ENCODE measurements around the gene HSPA1A. TPM values are rescaled to one million over a fixed set of nuclear protein-coding genes. Genes with fewer than 3 reads are reported as not detected.

Gene HSPA1A
- total and polyA plus RNA-seq, 9 of the 15 experiments (the other 6 are each of a cell fraction or from before 2014, with no cell fraction given) = 2.2 to 273 (median 107) TPM

DNA sequence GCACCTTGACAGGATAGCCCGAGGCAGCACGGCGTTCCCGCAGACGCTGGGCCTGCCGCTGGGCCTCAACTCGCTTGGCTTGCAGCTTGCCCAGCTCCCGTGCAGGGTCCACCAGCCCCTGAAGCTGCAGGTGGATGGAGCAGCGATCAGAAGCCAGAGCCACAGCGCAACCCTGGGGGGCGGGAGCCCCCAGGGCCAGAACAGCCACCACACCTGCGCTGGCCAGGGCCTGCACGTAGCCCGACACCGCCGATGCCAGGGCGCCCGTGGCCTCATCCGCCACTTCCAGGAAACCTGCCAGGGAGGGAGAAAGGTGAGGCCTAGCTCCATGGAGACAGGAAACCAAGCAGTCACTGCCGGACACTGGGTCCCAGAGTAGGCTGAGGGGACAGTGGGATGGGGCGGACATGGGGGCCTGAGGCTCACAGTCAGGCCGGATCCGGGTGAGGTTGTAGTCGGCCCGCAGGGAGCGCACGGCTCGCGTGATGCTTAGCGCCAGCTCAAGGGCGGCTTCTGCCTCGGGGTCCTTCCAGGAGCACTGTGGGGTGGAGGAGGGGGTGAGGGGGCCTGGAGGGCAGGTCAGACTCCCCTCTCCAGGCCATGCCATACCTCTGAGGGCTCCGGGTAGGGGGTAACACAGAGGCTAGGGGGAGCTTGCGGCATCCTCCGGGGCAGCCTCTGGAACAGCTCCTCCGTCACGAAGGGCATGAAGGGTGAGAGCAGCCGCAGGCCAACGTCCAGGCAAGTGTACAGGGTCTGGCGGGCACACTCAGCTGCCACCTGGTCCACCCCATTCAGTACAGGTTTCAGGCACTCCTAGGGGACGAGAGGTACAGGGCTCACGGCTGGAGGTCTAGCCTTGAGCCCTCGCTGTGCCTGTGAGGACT lies 36.1 kb upstream of the HSPA1A start:
- Histone ChIP-seq H3K4me1 (replicated peaks in 1 of 2; ENCODE audit: control insufficient read depth in 2 of 2, insufficient read depth in 2 of 2, low read length in 2 of 2) (peaks cover 39 to 76% of the 10 kb centered on the region in 2 experiments), H3K9me3 (replicated peaks; ENCODE audit: control insufficient read depth, insufficient read depth, low read depth, low read length) (no peaks in the 10 kb centered on the region), H4K20me1 (replicated peaks; ENCODE audit: control insufficient read depth, insufficient read depth, low read length) (no peaks in the 10 kb centered on the region), H3K36me3 (ENCODE audit: control insufficient read depth, insufficient read depth, low read length) (peaks cover 69% of the 10 kb centered on the region; the same call in 2 of the 3 replicates), H3K4me3 (no peak overlapping the region), H3K27me3 (ENCODE audit: control insufficient read depth in 2 of 2, insufficient read depth in 2 of 2, low read length in 2 of 2) (no peaks in the 10 kb centered on the region), H2AFZ (ENCODE audit: low read depth, low read length) (no peak overlapping the region), H3K27ac (ENCODE audit: extremely low read depth, low read depth, low read length) (peak overlapping the region; percentile 87; the same call in 1 of the 3 replicates), H3K79me2 (ENCODE audit: control insufficient read depth, insufficient read depth, low read length) (no peaks in the 10 kb centered on the region), H3K4me2 (ENCODE audit: insufficient read depth, low read length) (no peak overlapping the region), H3K9ac (ENCODE audit: insufficient read depth in 1 of 2, low read depth in 2 of 2, low read length in 2 of 2) (peak overlapping the region in 1 of 2 experiments; percentile 42; a peak in 2 of 4 replicates), H3K9me1 (ENCODE audit: control insufficient read depth, insufficient read depth, low read length) (peaks cover 6% of the 10 kb centered on the region)
- ChIA-PET CTCF (ENCODE audit: low intra/inter-chr PET ratio) (interaction anchor here (0.6 kb wide), 1 partner anchor 17 kb away, joined by 3 read pairs; no protein-coding TSS in a partner anchor), POLR2A (interaction anchor here (0.6 to 8.8 kb wide), 14 partner anchors 10 to 68 kb away, joined by 3 to 47 read pairs (median 6); partner anchors contain the start of genes DDAH2, HSPA1B, LSM2 and LY6G6C)
- 92% methylated on average over 43 of the region's 43 CpGs for WGBS (ENCODE audit: insufficient coverage, low coverage, missing lambda C conversion rate)
- no TSS peak for BruUV-seq (replicated peaks)
- intact Hi-C loops (cut with micrococcal nuclease) = loop anchor here (10.0 kb wide), 1 partner anchor 234 kb away; the partner anchor contains the start of genes ATP6V1G2, DDX39B and NFKBIL1
- in situ Hi-C loops (cut with MboI) = no loop called here
- DNase-seq (ENCODE audit: extremely low read depth in 1 of 4, low spot score in 3 of 4) (no peak), FAIRE-seq (no peak), ATAC-seq (no peak)
- 0 out of 2 replicates have a peak, but pooled peaks have one; percentile 38 for TF ChIP-seq RBM14 (IDR thresholded peaks at IDR 0.05; ENCODE audit: borderline replicate concordance, insufficient read depth, low read depth, low read length)
- TF ChIP-seq SMARCB1 (IDR thresholded peaks at IDR 0.05; ENCODE audit: insufficient read length, low read depth) = no peak
- TF ChIP-seq MEF2D (tag; conservative IDR thresholded peaks at IDR 0.05; ENCODE audit: low read depth) = no peak
- TF ChIP-seq, protein P1, sequence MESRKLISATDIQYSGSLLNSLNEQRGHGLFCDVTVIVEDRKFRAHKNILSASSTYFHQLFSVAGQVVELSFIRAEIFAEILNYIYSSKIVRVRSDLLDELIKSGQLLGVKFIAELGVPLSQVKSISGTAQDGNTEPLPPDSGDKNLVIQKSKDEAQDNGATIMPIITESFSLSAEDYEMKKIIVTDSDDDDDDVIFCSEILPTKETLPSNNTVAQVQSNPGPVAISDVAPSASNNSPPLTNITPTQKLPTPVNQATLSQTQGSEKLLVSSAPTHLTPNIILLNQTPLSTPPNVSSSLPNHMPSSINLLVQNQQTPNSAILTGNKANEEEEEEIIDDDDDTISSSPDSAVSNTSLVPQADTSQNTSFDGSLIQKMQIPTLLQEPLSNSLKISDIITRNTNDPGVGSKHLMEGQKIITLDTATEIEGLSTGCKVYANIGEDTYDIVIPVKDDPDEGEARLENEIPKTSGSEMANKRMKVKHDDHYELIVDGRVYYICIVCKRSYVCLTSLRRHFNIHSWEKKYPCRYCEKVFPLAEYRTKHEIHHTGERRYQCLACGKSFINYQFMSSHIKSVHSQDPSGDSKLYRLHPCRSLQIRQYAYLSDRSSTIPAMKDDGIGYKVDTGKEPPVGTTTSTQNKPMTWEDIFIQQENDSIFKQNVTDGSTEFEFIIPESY (CRISPR knock-in tag; IDR thresholded peaks at IDR 0.05) = peak; percentile 60; the same call in 1 of the 2 replicates
- no peak for TF ChIP-seq SMARCA4 (IDR thresholded peaks at IDR 0.05)
- no peak for TF ChIP-seq TCFL5 (CRISPR knock-in tag; conservative IDR thresholded peaks at IDR 0.05)
- no peak for TF ChIP-seq ZNF121 (CRISPR knock-in tag; conservative IDR thresholded peaks at IDR 0.05)
- TF ChIP-seq BDP1 (IDR thresholded peaks at IDR 0.05; ENCODE audit: insufficient read depth, insufficient read length) = no peak
- no peak for TF ChIP-seq ZKSCAN3 (CRISPR knock-in tag; IDR thresholded peaks at IDR 0.05)
- TF ChIP-seq CAMTA2 (CRISPR knock-in tag; conservative IDR thresholded peaks at IDR 0.05) = no peak
- peak; percentile 52 for TF ChIP-seq RBFOX2 (IDR thresholded peaks at IDR 0.05; ENCODE audit: low read depth, low read length)
- TF ChIP-seq POLR2G (IDR thresholded peaks at IDR 0.05; ENCODE audit: low read depth, low read length) = peak; percentile 46
- TF ChIP-seq FIP1L1 (IDR thresholded peaks at IDR 0.05; ENCODE audit: low read depth, low read length, poor library complexity, severe bottlenecking) = peak; percentile 46
- no peak for TF ChIP-seq ARHGAP35 (IDR thresholded peaks at IDR 0.05; ENCODE audit: partially characterized antibody)
- TF ChIP-seq MYNN (IDR thresholded peaks at IDR 0.05) = no peak
- TF ChIP-seq MYNN (CRISPR knock-in tag; IDR thresholded peaks at IDR 0.05) = no peak
- TF ChIP-seq BRD4 (IDR thresholded peaks at IDR 0.05) = no peak
- TF ChIP-seq ELF2 (CRISPR knock-in tag; IDR thresholded peaks at IDR 0.05) = no peak
